VCaP (cell line): ENCODE data around the gene TMEM128.
A peak's percentile ranks its signal among the peaks of the same experiment; 100 is the strongest.

Experiments used
- H3K27ac ChIP-seq: fragments of 450-650 bp; 2 replicates; pipeline ENCODE4 v1.5.1; 2017
- TF ChIP-seq, protein P1 (sequence below): fragments of 450-650 bp; conservative IDR thresholded peaks from 2 replicates; pipeline ENCODE4 v1.5.1; 2017; ENCODE audit warnings: mild to moderate bottlenecking, moderate library complexity

TMEM128 gene

DNA sequence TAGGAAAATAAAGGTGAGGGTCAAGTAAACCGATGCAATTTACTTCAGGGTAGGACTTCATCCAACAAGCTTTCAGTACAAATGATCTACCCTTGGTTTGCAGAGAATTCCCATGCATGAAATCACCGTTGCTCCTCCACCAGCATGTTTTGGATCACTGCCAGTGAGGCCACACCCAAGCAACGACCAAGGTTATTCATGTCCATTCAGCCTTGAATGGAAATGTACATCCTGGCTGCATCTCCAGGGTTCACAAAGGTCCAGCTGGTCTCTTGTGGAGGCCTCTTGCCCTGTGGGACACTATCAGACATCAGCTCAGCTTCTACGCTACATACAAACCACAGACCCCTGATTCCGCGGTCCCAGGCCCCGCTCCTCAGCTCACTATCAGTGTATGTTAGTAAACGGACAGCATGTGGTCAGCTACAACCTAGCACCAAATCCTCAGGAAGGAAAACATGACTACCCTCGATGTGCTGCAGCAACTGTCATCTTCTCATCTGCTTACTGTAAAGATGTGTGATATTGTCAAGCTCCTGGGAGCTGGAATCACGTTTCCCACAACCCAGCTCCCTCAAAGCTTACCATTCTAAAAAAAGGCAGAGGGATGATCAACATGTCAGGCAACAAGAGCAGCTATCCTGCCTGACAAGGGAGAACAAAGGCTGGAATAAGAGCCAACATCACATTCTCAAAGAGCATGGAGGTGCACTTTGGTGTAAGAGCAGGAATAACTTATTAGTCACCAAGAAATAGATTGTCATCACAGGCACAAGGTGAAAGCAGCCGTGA, 37.0 kb upstream of the TMEM128 start:
- TF ChIP-seq, protein P1, sequence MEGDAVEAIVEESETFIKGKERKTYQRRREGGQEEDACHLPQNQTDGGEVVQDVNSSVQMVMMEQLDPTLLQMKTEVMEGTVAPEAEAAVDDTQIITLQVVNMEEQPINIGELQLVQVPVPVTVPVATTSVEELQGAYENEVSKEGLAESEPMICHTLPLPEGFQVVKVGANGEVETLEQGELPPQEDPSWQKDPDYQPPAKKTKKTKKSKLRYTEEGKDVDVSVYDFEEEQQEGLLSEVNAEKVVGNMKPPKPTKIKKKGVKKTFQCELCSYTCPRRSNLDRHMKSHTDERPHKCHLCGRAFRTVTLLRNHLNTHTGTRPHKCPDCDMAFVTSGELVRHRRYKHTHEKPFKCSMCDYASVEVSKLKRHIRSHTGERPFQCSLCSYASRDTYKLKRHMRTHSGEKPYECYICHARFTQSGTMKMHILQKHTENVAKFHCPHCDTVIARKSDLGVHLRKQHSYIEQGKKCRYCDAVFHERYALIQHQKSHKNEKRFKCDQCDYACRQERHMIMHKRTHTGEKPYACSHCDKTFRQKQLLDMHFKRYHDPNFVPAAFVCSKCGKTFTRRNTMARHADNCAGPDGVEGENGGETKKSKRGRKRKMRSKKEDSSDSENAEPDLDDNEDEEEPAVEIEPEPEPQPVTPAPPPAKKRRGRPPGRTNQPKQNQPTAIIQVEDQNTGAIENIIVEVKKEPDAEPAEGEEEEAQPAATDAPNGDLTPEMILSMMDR = no peak
- H3K27ac ChIP-seq = peak overlapping the region; percentile 39

DNA sequence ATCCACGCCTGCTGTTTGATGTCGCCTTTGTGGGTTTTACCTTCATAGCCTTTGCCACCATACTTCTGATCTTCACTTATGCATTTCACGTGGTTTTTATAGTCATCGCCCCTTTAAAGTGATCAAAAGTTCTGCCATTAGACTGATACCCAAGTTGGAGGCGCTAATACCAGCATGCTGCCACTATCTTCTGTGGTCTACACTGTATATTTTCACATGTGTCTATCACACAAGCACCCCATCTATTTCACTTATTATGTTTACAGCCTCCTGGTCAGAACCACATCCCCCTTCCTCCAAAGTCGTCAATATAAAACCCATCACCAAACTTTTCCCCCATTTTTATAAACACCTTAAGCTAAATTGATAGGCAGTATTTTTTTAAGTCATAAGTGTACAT, 33.8 kb upstream of the TMEM128 start:
- TF ChIP-seq, protein P1 = no peak
- no peak overlapping the region for H3K27ac ChIP-seq

DNA sequence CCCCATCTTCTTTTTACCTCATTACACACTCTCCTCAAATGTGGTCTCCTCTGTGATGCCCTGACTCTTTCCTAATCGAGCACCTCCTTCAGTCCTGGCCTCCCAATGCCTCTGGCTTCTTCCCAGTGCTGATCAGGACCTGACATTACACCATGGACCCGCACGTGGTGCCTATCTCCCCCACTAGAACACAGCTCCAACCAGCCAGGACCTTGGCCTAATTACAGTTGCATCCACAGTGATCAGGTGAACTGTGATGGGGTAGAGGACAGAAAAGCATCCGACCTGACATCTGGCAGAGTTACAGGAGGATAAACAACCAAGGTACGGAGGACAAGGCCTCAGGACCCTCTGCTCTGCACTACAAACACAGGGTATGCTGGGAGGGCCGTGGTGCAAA, 29.5 kb upstream of the TMEM128 start:
- H3K27ac ChIP-seq = no peak overlapping the region
- TF ChIP-seq, protein P1 = no peak

DNA sequence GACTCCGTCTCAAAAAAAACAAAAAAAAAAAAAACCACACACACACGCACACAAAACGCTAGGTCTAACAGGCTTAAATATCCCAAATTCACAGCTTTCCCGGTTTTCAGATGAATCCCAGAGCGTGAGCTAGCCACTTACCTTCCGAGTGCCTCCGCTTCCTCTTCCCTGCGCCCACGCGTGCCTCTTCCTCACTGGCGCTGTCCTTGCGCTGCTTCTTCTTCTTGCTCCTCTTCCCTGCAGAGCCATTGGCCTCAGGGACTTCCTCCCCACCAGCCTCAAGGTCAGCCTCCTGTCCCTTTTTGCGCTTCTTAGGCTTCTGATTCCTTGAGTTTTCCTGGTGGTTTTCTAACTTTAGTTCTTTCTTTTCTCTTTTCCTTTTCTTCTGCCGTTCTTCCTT, 26.2 kb upstream of the TMEM128 start:
- H3K27ac ChIP-seq = no peak overlapping the region
- TF ChIP-seq, protein P1 = no peak

DNA sequence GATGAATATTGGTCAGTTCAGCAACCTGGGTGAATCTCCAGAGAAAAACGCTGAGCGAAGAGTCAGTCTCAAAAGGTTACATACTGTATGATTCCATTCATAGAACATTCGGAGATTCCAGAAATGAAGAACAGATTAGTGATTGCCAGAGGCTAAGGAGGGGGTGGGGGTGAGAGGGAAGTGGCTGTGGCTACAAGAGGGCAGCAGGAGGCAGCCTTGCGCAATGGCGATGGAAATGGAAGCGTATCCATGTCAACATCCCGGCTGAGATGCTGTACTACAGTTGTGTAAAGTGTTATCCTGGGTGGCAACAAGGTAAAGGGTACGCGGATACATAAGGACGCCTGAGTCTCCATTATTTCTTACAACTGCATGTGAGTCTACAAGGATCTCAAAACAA, 23.9 kb upstream of the TMEM128 start:
- H3K27ac ChIP-seq = no peak overlapping the region
- TF ChIP-seq, protein P1 = no peak

DNA sequence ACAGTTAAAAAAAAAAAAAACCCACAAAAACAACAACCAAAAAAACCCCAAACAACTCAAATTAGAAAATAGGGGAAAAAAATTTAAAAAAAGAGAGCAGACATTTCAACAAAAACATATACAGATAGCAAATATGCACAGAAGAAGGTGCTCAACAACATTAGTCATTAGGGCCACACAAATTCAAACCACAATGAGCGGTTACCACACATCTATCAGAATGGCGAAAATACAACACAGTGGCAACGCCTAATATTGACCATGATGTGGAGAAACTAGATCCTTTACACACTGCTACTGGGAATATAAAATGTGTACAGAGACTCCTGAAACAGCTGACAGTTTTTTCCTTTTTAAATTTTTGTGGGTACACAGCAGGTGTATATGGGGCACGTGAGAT, 22.5 kb upstream of the TMEM128 start:
- TF ChIP-seq, protein P1 = no peak

DNA sequence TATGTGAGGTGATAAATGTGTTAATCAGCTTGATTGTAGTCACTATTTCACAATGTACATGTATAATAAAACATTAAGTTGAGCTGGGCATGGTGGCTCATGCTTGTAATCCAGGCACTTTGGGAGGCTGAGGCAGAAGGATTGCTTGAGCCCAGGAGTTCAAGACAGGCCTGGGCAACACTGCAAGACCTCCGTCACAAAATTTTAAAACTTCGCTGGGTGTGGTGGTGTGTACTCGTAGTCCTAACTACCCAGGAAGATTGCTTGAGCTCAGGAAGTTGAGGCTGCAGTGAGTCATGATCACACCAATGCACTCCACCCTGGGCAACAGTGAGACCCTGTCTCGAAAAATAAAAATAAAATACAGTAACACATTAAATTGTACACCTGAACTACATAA, 21.8 kb upstream of the TMEM128 start:
- TF ChIP-seq, protein P1 = no peak
- no peak overlapping the region for H3K27ac ChIP-seq

More for the DNA sequence above, 22.5 kb upstream of the TMEM128 start:
- no peak overlapping the region for H3K27ac ChIP-seq
